Brain microvascular endothelial cell (primary cell): Measurements from ENCODE around the gene CAMP.

Experiments
- DNase-seq: peaks from one replicate; pipeline ENCODE4 v3.0.0-alpha.2; 2020
- H3K27ac ChIP-seq: fragments of 250-450 bp; sonication (Bioruptor Pico); 2 replicates; pipeline ENCODE4 v1.5.1; 2020; ENCODE audit warnings: mild to moderate bottlenecking, moderate library complexity
- H3K27me3 ChIP-seq: fragments of 250-450 bp; sonication (Bioruptor Pico); replicated peaks from 2 replicates; pipeline ENCODE4 v1.5.1; 2020; ENCODE audit warnings: mild to moderate bottlenecking
- H3K36me3 ChIP-seq: fragments of 250-450 bp; sonication (Bioruptor Pico); replicated peaks from 2 replicates; pipeline ENCODE4 v1.5.1; 2020; ENCODE audit warnings: mild to moderate bottlenecking
- H3K4me3 ChIP-seq: 2 replicates; pipeline ENCODE4 v1.5.1; 2011; ENCODE audit warnings: low read depth, mild to moderate bottlenecking, control low read depth, low read length, moderate library complexity
- in situ Hi-C: cut with HindIII; loops from 2 replicates; pipeline ENCODE4 v1.10.0; 2017; ENCODE audit warnings: low sequenced_read_pairs, low pct_ligation_motif_present
- TF ChIP-seq, protein P1 (sequence below): IDR thresholded peaks from 2 replicates; pipeline ENCODE4 v1.5.1; 2011; ENCODE audit warnings: low read depth, mild to moderate bottlenecking, moderate library complexity, low read length, control low read depth, inconsistent platforms; ENCODE audit errors: missing control alignments

The CAMP gene

GRCh38 chr3:48215876-48216275 is 7.4 kb upstream of the CAMP start:
- no peak for DNase-seq
- H3K4me3 ChIP-seq = no peak overlapping the region
- TF ChIP-seq, protein P1, sequence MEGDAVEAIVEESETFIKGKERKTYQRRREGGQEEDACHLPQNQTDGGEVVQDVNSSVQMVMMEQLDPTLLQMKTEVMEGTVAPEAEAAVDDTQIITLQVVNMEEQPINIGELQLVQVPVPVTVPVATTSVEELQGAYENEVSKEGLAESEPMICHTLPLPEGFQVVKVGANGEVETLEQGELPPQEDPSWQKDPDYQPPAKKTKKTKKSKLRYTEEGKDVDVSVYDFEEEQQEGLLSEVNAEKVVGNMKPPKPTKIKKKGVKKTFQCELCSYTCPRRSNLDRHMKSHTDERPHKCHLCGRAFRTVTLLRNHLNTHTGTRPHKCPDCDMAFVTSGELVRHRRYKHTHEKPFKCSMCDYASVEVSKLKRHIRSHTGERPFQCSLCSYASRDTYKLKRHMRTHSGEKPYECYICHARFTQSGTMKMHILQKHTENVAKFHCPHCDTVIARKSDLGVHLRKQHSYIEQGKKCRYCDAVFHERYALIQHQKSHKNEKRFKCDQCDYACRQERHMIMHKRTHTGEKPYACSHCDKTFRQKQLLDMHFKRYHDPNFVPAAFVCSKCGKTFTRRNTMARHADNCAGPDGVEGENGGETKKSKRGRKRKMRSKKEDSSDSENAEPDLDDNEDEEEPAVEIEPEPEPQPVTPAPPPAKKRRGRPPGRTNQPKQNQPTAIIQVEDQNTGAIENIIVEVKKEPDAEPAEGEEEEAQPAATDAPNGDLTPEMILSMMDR = no peak
- no peaks in the 10 kb centered on the region for H3K36me3 ChIP-seq
- no peak overlapping the region for H3K27ac ChIP-seq
- H3K27me3 ChIP-seq = no peaks in the 10 kb centered on the region
- in situ Hi-C loops = no loop called here

- TF ChIP-seq, protein P1 = no peak
- H3K36me3 ChIP-seq = no peaks in the 10 kb centered on the region
- H3K4me3 ChIP-seq = no peak overlapping the region
- in situ Hi-C loops = no loop called here
- no peak overlapping the region for H3K27ac ChIP-seq
- no peaks in the 10 kb centered on the region for H3K27me3 ChIP-seq
- no peak for DNase-seq
Measured at GRCh38 chr3:48217449-48217848, 5.8 kb upstream of the CAMP start.

GRCh38 chr3:48218537-48218936 is 4.8 kb upstream of the CAMP start:
- in situ Hi-C loops = no loop called here

DNA sequence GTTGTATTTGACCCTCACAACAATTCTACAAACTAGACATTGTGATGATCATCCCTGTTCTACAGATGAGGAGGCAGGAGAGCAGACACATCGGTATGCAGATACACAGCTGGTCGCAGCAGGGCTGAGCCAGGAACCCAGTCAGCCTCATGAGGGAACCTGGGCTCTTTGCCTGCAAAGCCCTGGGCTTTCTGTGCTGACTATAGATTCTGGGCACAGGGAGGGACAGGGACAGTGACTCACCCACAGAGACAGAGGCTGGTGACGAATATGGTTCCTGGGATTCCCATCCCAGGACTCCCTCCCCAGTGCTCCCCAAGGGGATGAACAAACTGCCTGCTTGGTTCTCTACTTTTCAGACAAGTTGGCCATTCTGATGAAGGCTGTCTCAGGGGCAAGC is 3.8 kb upstream of the CAMP start:
- no peak for DNase-seq
- Histone ChIP-seq H3K27me3 (no peaks in the 10 kb centered on the region), H3K36me3 (no peaks in the 10 kb centered on the region), H3K4me3 (no peak overlapping the region), H3K27ac (no peak overlapping the region)
- TF ChIP-seq, protein P1 = no peak
- in situ Hi-C loops = no loop called here

More at GRCh38 chr3:48218537-48218936, 4.8 kb upstream of the CAMP start:
- no peaks in the 10 kb centered on the region for H3K36me3 ChIP-seq
- no peaks in the 10 kb centered on the region for H3K27me3 ChIP-seq
- no peak overlapping the region for H3K4me3 ChIP-seq
- no peak for DNase-seq
- H3K27ac ChIP-seq = no peak overlapping the region
- TF ChIP-seq, protein P1 = no peak

GRCh38 chr3:48220746-48221145 is 2.5 kb upstream of the CAMP start:
- H3K4me3 ChIP-seq = no peak overlapping the region
- no peaks in the 10 kb centered on the region for H3K36me3 ChIP-seq
- H3K27me3 ChIP-seq = peaks cover 2% of the 10 kb centered on the region
- no peak for DNase-seq
- no peak overlapping the region for H3K27ac ChIP-seq
- TF ChIP-seq, protein P1 = no peak
- in situ Hi-C loops = no loop called here

- TF ChIP-seq, protein P1 = no peak
- in situ Hi-C loops = no loop called here
- Histone ChIP-seq H3K36me3 (no peaks in the 10 kb centered on the region), H3K4me3 (no peak overlapping the region), H3K27me3 (peaks cover 2% of the 10 kb centered on the region), H3K27ac (no peak overlapping the region)
- DNase-seq = no peak
Measured at GRCh38 chr3:48225587-48225986, 2.3 kb downstream of the CAMP start.
